HUES48 (cell line): ENCODE data around the gene MCUB.

Experiments used
- H3K27ac ChIP-seq: one replicate; pipeline ENCODE4 v1.7.0; 2013; ENCODE audit warnings: low read depth, low read length, inconsistent platforms
- H3K27me3 ChIP-seq: 2 replicates; pipeline ENCODE4 v1.6.1; 2013; ENCODE audit warnings: mild to moderate bottlenecking, low read length; ENCODE audit not compliant: control insufficient read depth, insufficient read depth
- H3K36me3 ChIP-seq: 2 replicates; pipeline ENCODE4 v1.6.1; 2013; ENCODE audit warnings: low read length; ENCODE audit not compliant: control insufficient read depth, insufficient read depth
- H3K4me1 ChIP-seq: 2 replicates; pipeline ENCODE4 v1.6.1; 2013; ENCODE audit warnings: mild to moderate bottlenecking, low read length; ENCODE audit not compliant: control insufficient read depth, insufficient read depth
- H3K4me3 ChIP-seq: 2 replicates; pipeline ENCODE4 v1.5.1; 2013; ENCODE audit warnings: mild to moderate bottlenecking, low read depth, low read length
- H3K9ac ChIP-seq: 2 replicates; pipeline ENCODE4 v1.6.1; 2013; ENCODE audit warnings: mild to moderate bottlenecking, low read depth, low read length, moderate library complexity
- H3K9me3 ChIP-seq: 2 replicates; pipeline ENCODE4 v1.6.1; 2013; ENCODE audit warnings: low read length; ENCODE audit not compliant: control insufficient read depth, insufficient read depth

MCUB gene

GRCh38 chr4:109627361-109627760, 67.3 kb downstream of the MCUB start:
- no peaks in the 10 kb centered on the region for H3K9me3 ChIP-seq
- no peak overlapping the region for H3K4me3 ChIP-seq
- H3K4me1 ChIP-seq, result peaks cover 8% of the 10 kb centered on the region
- no peaks in the 10 kb centered on the region for H3K36me3 ChIP-seq
- no peak overlapping the region for H3K9ac ChIP-seq
- H3K27ac ChIP-seq, result no peak overlapping the region
- H3K27me3 ChIP-seq, result no peaks in the 10 kb centered on the region

GRCh38 chr4:109629775-109630174, 69.7 kb downstream of the MCUB start:
- no peak overlapping the region for H3K4me3 ChIP-seq
- H3K9me3 ChIP-seq, result no peaks in the 10 kb centered on the region
- no peak overlapping the region for H3K9ac ChIP-seq
- peaks cover 8% of the 10 kb centered on the region for H3K4me1 ChIP-seq
- H3K27me3 ChIP-seq, result no peaks in the 10 kb centered on the region
- no peak overlapping the region for H3K27ac ChIP-seq
- no peaks in the 10 kb centered on the region for H3K36me3 ChIP-seq

GRCh38 chr4:109631532-109632108, 71.6 kb downstream of the MCUB start:
- no peak overlapping the region for H3K27ac ChIP-seq
- H3K36me3 ChIP-seq, result no peaks in the 10 kb centered on the region
- H3K9me3 ChIP-seq, result no peaks in the 10 kb centered on the region
- no peak overlapping the region for H3K9ac ChIP-seq
- no peak overlapping the region for H3K4me3 ChIP-seq
- H3K27me3 ChIP-seq, result no peaks in the 10 kb centered on the region
- H3K4me1 ChIP-seq, result peaks cover 8% of the 10 kb centered on the region

- no peak overlapping the region for H3K9ac ChIP-seq
- H3K4me3 ChIP-seq, result no peak overlapping the region
- no peak overlapping the region for H3K27ac ChIP-seq
- no peaks in the 10 kb centered on the region for H3K36me3 ChIP-seq
- peaks cover 9% of the 10 kb centered on the region; the same call in 1 of the 2 replicates for H3K4me1 ChIP-seq
- no peaks in the 10 kb centered on the region for H3K27me3 ChIP-seq
- H3K9me3 ChIP-seq, result no peaks in the 10 kb centered on the region
Observed at GRCh38 chr4:109640644-109641043, 80.6 kb downstream of the MCUB start.

- no peak overlapping the region for H3K4me3 ChIP-seq
- no peaks in the 10 kb centered on the region for H3K36me3 ChIP-seq
- peaks cover 16% of the 10 kb centered on the region; the same call in 1 of the 2 replicates for H3K4me1 ChIP-seq
- no peaks in the 10 kb centered on the region for H3K9me3 ChIP-seq
- H3K27ac ChIP-seq, result no peak overlapping the region
- no peak overlapping the region for H3K9ac ChIP-seq
- no peaks in the 10 kb centered on the region for H3K27me3 ChIP-seq
Observed at GRCh38 chr4:109645874-109646710, 86.0 kb downstream of the MCUB start.

- Histone ChIP-seq H3K9ac (no peak overlapping the region), H3K36me3 (no peaks in the 10 kb centered on the region), H3K4me3 (no peak overlapping the region), H3K27me3 (no peaks in the 10 kb centered on the region), H3K27ac (no peak overlapping the region), H3K4me1 (0 out of 2 replicates have a peak, but pooled peaks cover 7% of the 10 kb centered on the region), H3K9me3 (no peaks in the 10 kb centered on the region)
Observed at GRCh38 chr4:109648266-109648996, 88.4 kb downstream of the MCUB start.

GRCh38 chr4:109648997-109649575, 89.0 kb downstream of the MCUB start:
- Histone ChIP-seq H3K9me3 (no peaks in the 10 kb centered on the region), H3K4me1 (0 out of 2 replicates have a peak, but pooled peaks cover 7% of the 10 kb centered on the region), H3K9ac (no peak overlapping the region), H3K36me3 (no peaks in the 10 kb centered on the region), H3K27me3 (no peaks in the 10 kb centered on the region), H3K4me3 (no peak overlapping the region), H3K27ac (no peak overlapping the region)

- Histone ChIP-seq H3K27me3 (no peaks in the 10 kb centered on the region), H3K4me1 (0 out of 2 replicates have a peak, but pooled peaks cover 7% of the 10 kb centered on the region), H3K36me3 (no peaks in the 10 kb centered on the region), H3K9ac (no peak overlapping the region), H3K9me3 (no peaks in the 10 kb centered on the region), H3K27ac (no peak overlapping the region), H3K4me3 (no peak overlapping the region)
Observed at GRCh38 chr4:109649872-109650271, 89.8 kb downstream of the MCUB start.

GRCh38 chr4:109655396-109655795, 95.3 kb downstream of the MCUB start:
- Histone ChIP-seq H3K27ac (no peak overlapping the region), H3K4me3 (no peak overlapping the region), H3K36me3 (no peaks in the 10 kb centered on the region), H3K9me3 (no peaks in the 10 kb centered on the region), H3K4me1 (no peaks in the 10 kb centered on the region), H3K27me3 (no peaks in the 10 kb centered on the region), H3K9ac (no peak overlapping the region)

GRCh38 chr4:109657854-109658418, 97.9 kb downstream of the MCUB start:
- Histone ChIP-seq H3K9me3 (no peaks in the 10 kb centered on the region), H3K9ac (no peak overlapping the region), H3K4me3 (no peak overlapping the region), H3K27ac (no peak overlapping the region), H3K27me3 (no peaks in the 10 kb centered on the region), H3K4me1 (peaks cover 6% of the 10 kb centered on the region), H3K36me3 (no peaks in the 10 kb centered on the region)
